GM12865 (cell line): ENCODE data around the gene PAFAH1B2.

ENCODE experiments used
- DNase-seq: peaks from one replicate; pipeline ENCODE4 v3.0.0; 2010; ENCODE audit warnings: low read depth
- H3K4me3 ChIP-seq: 2 replicates; pipeline ENCODE4 v1.5.1; 2011; ENCODE audit warnings: mild to moderate bottlenecking, low read depth, low read length, control low read depth
- TF ChIP-seq, protein P1 (sequence below): IDR thresholded peaks from 2 replicates; pipeline ENCODE4 v1.5.1; 2011; ENCODE audit warnings: low read length, control low read depth, low read depth, inconsistent platforms; ENCODE audit not compliant: insufficient read depth; ENCODE audit errors: missing control alignments

The PAFAH1B2 gene

DNA sequence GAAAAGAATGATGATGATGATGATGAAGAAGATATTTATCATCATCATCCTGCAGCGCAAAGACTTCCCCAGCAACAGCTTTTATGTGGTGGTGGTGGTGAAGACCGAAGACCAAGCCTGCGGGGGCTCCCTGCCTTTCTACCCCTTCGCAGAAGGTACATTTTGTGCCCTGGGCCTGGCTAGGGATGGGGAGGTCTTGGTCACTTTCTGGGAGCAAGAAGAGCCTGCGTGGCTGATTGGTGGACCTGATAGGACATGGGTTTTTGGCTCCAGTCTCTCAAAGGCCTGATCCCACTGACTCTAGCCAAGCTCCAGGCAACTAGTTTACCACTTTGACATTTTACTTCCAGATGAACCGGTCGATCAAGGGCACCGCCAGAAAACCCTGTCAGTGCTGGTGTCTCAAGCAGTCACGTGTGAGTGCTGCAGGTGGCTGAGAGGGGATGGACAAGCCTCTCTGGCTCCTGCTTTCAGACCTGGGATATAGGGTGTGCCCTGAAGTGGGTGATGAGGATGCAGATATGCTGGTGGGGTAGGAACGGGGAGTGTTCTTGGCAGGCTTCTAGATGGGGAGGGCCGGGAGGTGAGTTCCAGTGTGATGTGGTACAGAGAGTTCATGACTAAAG, 39.8 kb downstream of the PAFAH1B2 start:
- DNase-seq, result no peak
- no peak overlapping the region for H3K4me3 ChIP-seq
- TF ChIP-seq, protein P1, sequence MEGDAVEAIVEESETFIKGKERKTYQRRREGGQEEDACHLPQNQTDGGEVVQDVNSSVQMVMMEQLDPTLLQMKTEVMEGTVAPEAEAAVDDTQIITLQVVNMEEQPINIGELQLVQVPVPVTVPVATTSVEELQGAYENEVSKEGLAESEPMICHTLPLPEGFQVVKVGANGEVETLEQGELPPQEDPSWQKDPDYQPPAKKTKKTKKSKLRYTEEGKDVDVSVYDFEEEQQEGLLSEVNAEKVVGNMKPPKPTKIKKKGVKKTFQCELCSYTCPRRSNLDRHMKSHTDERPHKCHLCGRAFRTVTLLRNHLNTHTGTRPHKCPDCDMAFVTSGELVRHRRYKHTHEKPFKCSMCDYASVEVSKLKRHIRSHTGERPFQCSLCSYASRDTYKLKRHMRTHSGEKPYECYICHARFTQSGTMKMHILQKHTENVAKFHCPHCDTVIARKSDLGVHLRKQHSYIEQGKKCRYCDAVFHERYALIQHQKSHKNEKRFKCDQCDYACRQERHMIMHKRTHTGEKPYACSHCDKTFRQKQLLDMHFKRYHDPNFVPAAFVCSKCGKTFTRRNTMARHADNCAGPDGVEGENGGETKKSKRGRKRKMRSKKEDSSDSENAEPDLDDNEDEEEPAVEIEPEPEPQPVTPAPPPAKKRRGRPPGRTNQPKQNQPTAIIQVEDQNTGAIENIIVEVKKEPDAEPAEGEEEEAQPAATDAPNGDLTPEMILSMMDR, result no peak

- TF ChIP-seq, protein P1, result no peak
- DNase-seq, result peak; percentile 57
- no peak overlapping the region for H3K4me3 ChIP-seq
These were observed 41.8 kb downstream of the PAFAH1B2 start for GRCh38 chr11:117185736-117186430.

DNA sequence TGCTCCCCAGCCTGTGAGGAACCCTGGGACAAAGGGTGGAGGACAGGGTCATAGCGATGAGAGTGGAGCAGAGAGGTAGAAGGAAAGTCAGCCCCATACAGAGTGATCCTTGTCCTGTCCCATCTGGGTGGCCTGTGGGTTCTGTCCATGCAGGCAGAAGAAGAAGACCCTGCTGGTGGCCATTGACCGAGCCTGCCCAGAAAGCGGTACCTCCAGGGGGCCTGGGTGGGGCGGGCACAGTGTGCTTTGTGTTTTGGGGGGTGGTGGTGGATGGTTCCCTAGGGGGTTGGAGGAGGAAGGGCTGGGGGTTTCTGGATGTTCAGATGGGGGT, 42.3 kb downstream of the PAFAH1B2 start:
- TF ChIP-seq, protein P1, result no peak
- DNase-seq, result no peak
- no peak overlapping the region for H3K4me3 ChIP-seq

GRCh38 chr11:117187007-117187406, 42.9 kb downstream of the PAFAH1B2 start:
- no peak overlapping the region for H3K4me3 ChIP-seq
- DNase-seq, result no peak
- TF ChIP-seq, protein P1, result no peak

DNA sequence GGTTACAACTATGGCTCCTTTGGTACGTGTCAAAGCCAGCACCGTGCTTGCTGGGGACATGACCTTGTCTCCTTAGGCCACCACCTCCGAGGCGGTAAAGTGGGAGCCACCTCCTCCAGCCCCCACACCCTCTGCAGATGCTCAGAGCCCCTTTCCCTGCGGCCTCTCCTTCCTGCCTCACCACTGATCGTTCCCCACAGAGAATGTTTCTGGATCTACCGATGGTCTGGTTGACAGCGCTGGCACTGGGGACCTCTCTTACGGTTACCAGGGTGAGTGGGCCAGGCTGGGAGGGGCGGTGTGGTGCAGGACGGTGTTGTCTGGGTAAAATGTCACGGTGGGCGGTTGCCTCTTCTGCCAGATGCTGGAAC, 43.3 kb downstream of the PAFAH1B2 start:
- TF ChIP-seq, protein P1, result no peak
- DNase-seq, result no peak
- no peak overlapping the region for H3K4me3 ChIP-seq

- DNase-seq, result no peak
- H3K4me3 ChIP-seq, result no peak overlapping the region
- TF ChIP-seq, protein P1, result no peak
These were observed 43.9 kb downstream of the PAFAH1B2 start for GRCh38 chr11:117187799-117188481.
